ENCODE data around the gene SLC25A25. TPM values are rescaled to one million over a fixed set of nuclear protein-coding genes. Genes with fewer than 3 reads are reported as not detected.

Gene SLC25A25
- total RNA-seq, 1 experiment from 2014 or later = 10.7 TPM

GRCh38 chr9:128152133-128153059 is 84.4 kb downstream of the SLC25A25 start:
- no peaks in the 10 kb centered on the region for H3K27me3 ChIP-seq (ENCODE audit: control insufficient read depth, insufficient read depth, low read length)
- no peaks in the 10 kb centered on the region for H3K9me3 ChIP-seq (ENCODE audit: control insufficient read depth, insufficient read depth, low read depth, low read length)
- DNase-seq (ENCODE audit: low read depth, low spot score) = no peak
- ATAC-seq = no peak
- intact Hi-C loops (cut with micrococcal nuclease; ENCODE audit: unreplicated experiment) = no loop called here
- in situ Hi-C loops (cut with HindIII; ENCODE audit: low pct_unique_long_range_greater_than_20kb, low sequenced_read_pairs) = no loop called here
- no peak overlapping the region for H3K27ac ChIP-seq (ENCODE audit: low read length)
- BruUV-seq (replicated peaks) = no TSS peak
- peaks cover 5% of the 10 kb centered on the region for H3K4me1 ChIP-seq (ENCODE audit: control insufficient read depth, insufficient read depth, low read length)
- ChIA-PET CTCF (no interaction called here), POLR2A (no interaction called here)
- TF ChIP-seq REST (IDR thresholded peaks at IDR 0.05; ENCODE audit: insufficient read depth in 1 of 2, low read depth in 2 of 2, low read length in 1 of 2) (no peak), TCF7L2 (IDR thresholded peaks at IDR 0.05; ENCODE audit: low read depth, low read length) (no peak), CTCF (IDR thresholded peaks at IDR 0.05) (no peak), POLR2AphosphoS5 (IDR thresholded peaks at IDR 0.05; ENCODE audit: low read depth, low read length) (no peak), SIN3A (IDR thresholded peaks at IDR 0.05; ENCODE audit: borderline replicate concordance, insufficient read depth, low read depth, low read length) (no peak)
- H3K4me3 ChIP-seq (ENCODE audit: low read depth in 2 of 2, low read length in 2 of 2) = no peak overlapping the region
- H3K36me3 ChIP-seq (ENCODE audit: control insufficient read depth, insufficient read depth, low read length) = no peaks in the 10 kb centered on the region

GRCh38 chr9:128153060-128153946 is 85.3 kb downstream of the SLC25A25 start:
- H3K27me3 ChIP-seq (ENCODE audit: control insufficient read depth, insufficient read depth, low read length) = no peaks in the 10 kb centered on the region
- TF ChIP-seq CTCF (IDR thresholded peaks at IDR 0.05) (no peak), TCF7L2 (IDR thresholded peaks at IDR 0.05; ENCODE audit: low read depth, low read length) (no peak), SIN3A (IDR thresholded peaks at IDR 0.05; ENCODE audit: borderline replicate concordance, insufficient read depth, low read depth, low read length) (no peak), REST (IDR thresholded peaks at IDR 0.05; ENCODE audit: insufficient read depth in 1 of 2, low read depth in 2 of 2, low read length in 1 of 2) (no peak), POLR2AphosphoS5 (IDR thresholded peaks at IDR 0.05; ENCODE audit: low read depth, low read length) (no peak)
- H3K27ac ChIP-seq (ENCODE audit: low read length) = no peak overlapping the region
- H3K4me3 ChIP-seq (ENCODE audit: low read depth in 2 of 2, low read length in 2 of 2) = no peak overlapping the region
- BruUV-seq (replicated peaks) = no TSS peak
- intact Hi-C loops (cut with micrococcal nuclease; ENCODE audit: unreplicated experiment) = no loop called here
- DNase-seq (ENCODE audit: low read depth, low spot score) (no peak), ATAC-seq (no peak)
- in situ Hi-C loops (cut with HindIII; ENCODE audit: low pct_unique_long_range_greater_than_20kb, low sequenced_read_pairs) = no loop called here
- ChIA-PET POLR2A (no interaction called here), CTCF (no interaction called here)
- no peaks in the 10 kb centered on the region for H3K9me3 ChIP-seq (ENCODE audit: control insufficient read depth, insufficient read depth, low read depth, low read length)
- peaks cover 5% of the 10 kb centered on the region for H3K4me1 ChIP-seq (ENCODE audit: control insufficient read depth, insufficient read depth, low read length)
- no peaks in the 10 kb centered on the region for H3K36me3 ChIP-seq (ENCODE audit: control insufficient read depth, insufficient read depth, low read length)
